NCI-H146 treated with DMSO at 0.1 percent for 48 hours (cell line): ENCODE data around the gene ADAMTS6.
"Not testable (repeated sequence)": the region's sequence is repeated elsewhere in the genome, so short reads cannot be mapped to it uniquely, and the experiment has no call there.

Source experiments
- DNase-seq: peaks from one replicate; lab custom pipeline; 2025; ENCODE audit not compliant: unreplicated experiment; lab: John Stamatoyannopoulos, UW

Gene ADAMTS6

GRCh38 chr5:65481635-65482295 lies at the start of gene ADAMTS6:
Gene ADAMTS6 (minus strand): TSS chr5:65481920. CDS start chr5:65473673, 8,247 bp downstream.
- DNase-seq, result peak; percentile 32

- DNase-seq, result no peak
These were observed 49.2 kb upstream of the ADAMTS6 start for GRCh38 chr5:65530904-65531303.

GRCh38 chr5:65525726-65526125 lies 44.0 kb upstream of the ADAMTS6 start:
- no peak for DNase-seq

GRCh38 chr5:65512170-65512937 lies 30.6 kb upstream of the ADAMTS6 start:
- DNase-seq, result no peak

- no peak for DNase-seq
These were observed 27.3 kb upstream of the ADAMTS6 start for GRCh38 chr5:65508978-65509377.

GRCh38 chr5:65506961-65507360 lies 25.2 kb upstream of the ADAMTS6 start:
- DNase-seq, result no peak

GRCh38 chr5:65489119-65489518 lies 7.4 kb upstream of the ADAMTS6 start:
- DNase-seq, result no peak

- not testable (repeated sequence) for DNase-seq
These were observed 6.4 kb upstream of the ADAMTS6 start for GRCh38 chr5:65488038-65488687.

GRCh38 chr5:65486803-65487202 lies 5.1 kb upstream of the ADAMTS6 start:
- DNase-seq, result not testable (repeated sequence)

GRCh38 chr5:65485405-65485804 lies 3.7 kb upstream of the ADAMTS6 start:
- no peak for DNase-seq

GRCh38 chr5:65483546-65484346 lies 2.0 kb upstream of the ADAMTS6 start:
- DNase-seq, result peak; percentile 34

- no peak for DNase-seq
These were observed 1.2 kb upstream of the ADAMTS6 start for GRCh38 chr5:65482736-65483545.

GRCh38 chr5:65482296-65482735 lies 596 bp upstream of the ADAMTS6 start:
- DNase-seq, result peak; percentile 32

- DNase-seq, result no peak
These were observed 544 bp downstream of the ADAMTS6 start for GRCh38 chr5:65481171-65481581.

- no peak for DNase-seq
These were observed 1.3 kb downstream of the ADAMTS6 start for GRCh38 chr5:65480306-65480865.

GRCh38 chr5:65479527-65479926 lies 2.2 kb downstream of the ADAMTS6 start:
- no peak for DNase-seq

- DNase-seq, result no peak
These were observed 3.4 kb downstream of the ADAMTS6 start for GRCh38 chr5:65478336-65478735.

GRCh38 chr5:65475895-65476294 lies 5.8 kb downstream of the ADAMTS6 start:
- no peak for DNase-seq

GRCh38 chr5:65475336-65475735 lies 6.4 kb downstream of the ADAMTS6 start:
- no peak for DNase-seq
